PFSK-1 (cell line): Measurements from ENCODE around the gene B4GALT2.

Experiments
- FOXP2 ChIP-seq: optimal IDR thresholded peaks from 2 replicates; pipeline ENCODE3; 2011; ENCODE audit warnings: borderline replicate concordance, control low read depth, inconsistent platforms; ENCODE audit not compliant: insufficient read depth; ENCODE audit errors: extremely low read length, extremely low read depth
- POLR2AphosphoS5 ChIP-seq: IDR thresholded peaks from 2 replicates; pipeline ENCODE4 v1.6.1; 2012; ENCODE audit warnings: low read depth, mild to moderate bottlenecking, control low read depth, low read length, moderate library complexity
- SIN3A ChIP-seq: IDR thresholded peaks from 2 replicates; pipeline ENCODE4 v1.6.1; 2012; ENCODE audit warnings: mild to moderate bottlenecking, low read length, moderate library complexity, borderline replicate concordance; ENCODE audit not compliant: insufficient read depth
- TAF1 ChIP-seq: IDR thresholded peaks from 2 replicates; pipeline ENCODE4 v1.6.1; 2012; ENCODE audit warnings: low read length, control low read depth, borderline replicate concordance; ENCODE audit not compliant: insufficient read depth
- TF ChIP-seq, protein P1 (sequence below), 2 experiments: IDR thresholded peaks; 2 replicates each; pipeline versions ENCODE4 v1.6.1 to v1.8.0; 2011 to 2012; ENCODE audit warnings: low read depth in 2 of 2, low read length in 2 of 2, control low read depth in 1 of 2, inconsistent platforms in 1 of 2, mild to moderate bottlenecking in 1 of 2, moderate library complexity in 1 of 2; ENCODE audit not compliant: insufficient read depth in 1 of 2

The B4GALT2 gene

DNA sequence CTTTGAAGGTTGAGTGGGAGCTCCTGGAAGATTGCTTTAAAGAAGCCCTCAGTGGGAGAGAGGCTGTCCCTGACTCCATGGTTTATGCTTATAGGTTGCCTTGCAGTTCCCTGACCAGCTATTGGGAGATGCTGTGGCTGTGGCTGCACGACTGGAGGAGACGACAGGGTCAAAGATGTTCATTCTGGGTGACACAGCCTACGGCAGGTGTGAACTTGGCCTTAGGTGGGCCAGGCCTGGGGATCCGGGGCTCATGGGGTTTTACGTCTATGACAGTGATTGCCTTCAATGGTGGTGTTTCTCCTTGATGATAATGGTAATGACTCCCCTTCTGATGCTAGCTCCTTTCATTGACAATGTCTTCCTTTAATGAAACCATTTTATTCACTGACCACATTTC lies 8.5 kb upstream of the B4GALT2 start:
- TF ChIP-seq FOXP2 (no peak), POLR2AphosphoS5 (no peak), TAF1 (no peak), SIN3A (no peak)
- TF ChIP-seq, protein P1, sequence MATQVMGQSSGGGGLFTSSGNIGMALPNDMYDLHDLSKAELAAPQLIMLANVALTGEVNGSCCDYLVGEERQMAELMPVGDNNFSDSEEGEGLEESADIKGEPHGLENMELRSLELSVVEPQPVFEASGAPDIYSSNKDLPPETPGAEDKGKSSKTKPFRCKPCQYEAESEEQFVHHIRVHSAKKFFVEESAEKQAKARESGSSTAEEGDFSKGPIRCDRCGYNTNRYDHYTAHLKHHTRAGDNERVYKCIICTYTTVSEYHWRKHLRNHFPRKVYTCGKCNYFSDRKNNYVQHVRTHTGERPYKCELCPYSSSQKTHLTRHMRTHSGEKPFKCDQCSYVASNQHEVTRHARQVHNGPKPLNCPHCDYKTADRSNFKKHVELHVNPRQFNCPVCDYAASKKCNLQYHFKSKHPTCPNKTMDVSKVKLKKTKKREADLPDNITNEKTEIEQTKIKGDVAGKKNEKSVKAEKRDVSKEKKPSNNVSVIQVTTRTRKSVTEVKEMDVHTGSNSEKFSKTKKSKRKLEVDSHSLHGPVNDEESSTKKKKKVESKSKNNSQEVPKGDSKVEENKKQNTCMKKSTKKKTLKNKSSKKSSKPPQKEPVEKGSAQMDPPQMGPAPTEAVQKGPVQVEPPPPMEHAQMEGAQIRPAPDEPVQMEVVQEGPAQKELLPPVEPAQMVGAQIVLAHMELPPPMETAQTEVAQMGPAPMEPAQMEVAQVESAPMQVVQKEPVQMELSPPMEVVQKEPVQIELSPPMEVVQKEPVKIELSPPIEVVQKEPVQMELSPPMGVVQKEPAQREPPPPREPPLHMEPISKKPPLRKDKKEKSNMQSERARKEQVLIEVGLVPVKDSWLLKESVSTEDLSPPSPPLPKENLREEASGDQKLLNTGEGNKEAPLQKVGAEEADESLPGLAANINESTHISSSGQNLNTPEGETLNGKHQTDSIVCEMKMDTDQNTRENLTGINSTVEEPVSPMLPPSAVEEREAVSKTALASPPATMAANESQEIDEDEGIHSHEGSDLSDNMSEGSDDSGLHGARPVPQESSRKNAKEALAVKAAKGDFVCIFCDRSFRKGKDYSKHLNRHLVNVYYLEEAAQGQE (IDR thresholded peaks at IDR 0.05; ENCODE audit: insufficient read depth in 1 of 2, low read depth in 2 of 2, low read length in 2 of 2), result no peak

- TF ChIP-seq, protein P1 (IDR thresholded peaks at IDR 0.05; ENCODE audit: insufficient read depth in 1 of 2, low read depth in 2 of 2, low read length in 2 of 2), result no peak
- TF ChIP-seq POLR2AphosphoS5 (no peak), TAF1 (no peak), SIN3A (no peak), FOXP2 (no peak)
Measured at GRCh38 chr1:43970911-43971310, 8.1 kb upstream of the B4GALT2 start.

DNA sequence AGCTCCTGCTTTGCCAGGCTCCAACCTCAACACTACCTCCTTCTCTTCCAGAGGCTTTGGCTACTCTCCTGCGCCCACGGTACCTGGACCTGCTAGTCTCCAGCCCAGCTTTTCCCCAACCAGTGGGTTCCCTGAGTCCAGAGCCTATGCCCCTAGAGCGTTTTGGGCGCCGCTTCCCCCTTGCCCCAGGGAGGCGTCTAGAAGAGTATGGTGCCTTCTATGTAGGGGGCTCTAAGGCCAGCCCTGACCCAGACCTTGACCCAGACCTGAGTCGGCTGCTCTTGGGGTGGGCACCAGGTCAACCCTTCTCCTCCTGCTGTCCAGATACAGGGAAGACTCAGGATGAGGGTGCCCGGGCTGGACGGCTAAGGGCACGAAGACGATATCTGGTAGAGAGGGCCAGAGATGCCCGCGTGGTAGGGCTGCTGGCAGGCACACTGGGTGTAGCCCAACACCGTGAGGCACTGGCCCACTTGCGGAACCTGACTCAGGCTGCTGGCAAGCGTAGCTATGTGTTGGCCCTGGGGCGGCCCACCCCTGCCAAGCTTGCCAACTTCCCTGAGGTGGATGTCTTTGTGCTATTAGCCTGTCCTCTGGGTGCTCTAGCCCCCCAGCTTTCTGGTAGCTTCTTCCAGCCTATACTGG lies 7.6 kb upstream of the B4GALT2 start:
- TF ChIP-seq POLR2AphosphoS5 (no peak), TAF1 (no peak), SIN3A (no peak), FOXP2 (no peak)
- TF ChIP-seq, protein P1 (IDR thresholded peaks at IDR 0.05; ENCODE audit: insufficient read depth in 1 of 2, low read depth in 2 of 2, low read length in 2 of 2), result no peak

DNA sequence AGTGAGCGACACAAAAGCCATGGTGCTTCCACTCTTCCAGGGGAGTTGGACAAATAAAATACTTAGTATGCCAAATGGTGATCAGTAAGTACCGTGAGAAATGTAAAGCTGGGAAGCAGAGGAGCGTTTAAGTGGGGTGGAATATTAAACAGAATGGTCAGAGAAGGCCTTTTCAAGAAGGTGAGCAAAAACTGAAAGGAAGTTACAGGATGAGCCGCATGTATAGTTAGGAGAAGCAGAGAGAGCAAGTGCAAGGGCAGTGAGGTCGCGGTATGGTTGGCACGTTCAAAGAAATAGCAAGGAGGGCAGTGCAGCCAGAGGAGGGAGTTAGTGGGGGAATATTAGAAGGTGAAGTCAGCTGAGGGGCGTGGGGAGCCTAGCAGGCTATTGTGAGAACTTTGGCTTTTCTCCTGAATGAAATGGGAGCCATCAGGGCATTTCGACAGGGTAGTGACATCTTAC lies 5.0 kb upstream of the B4GALT2 start:
- TF ChIP-seq POLR2AphosphoS5 (no peak), FOXP2 (no peak), TAF1 (no peak), SIN3A (no peak)
- TF ChIP-seq, protein P1 (IDR thresholded peaks at IDR 0.05; ENCODE audit: insufficient read depth in 1 of 2, low read depth in 2 of 2, low read length in 2 of 2), result no peak
